ENCODE results near the gene ANO3.

GRCh38 chr11:26353010-26353409, 21.1 kb downstream of the ANO3 start:
- TF ChIP-seq CTCF (conservative IDR thresholded peaks at IDR 0.05; ENCODE audit: low read length) (no peak), EZH2phosphoT487 (IDR thresholded peaks at IDR 0.05; ENCODE audit: borderline replicate concordance) (no peak)
